ENCODE results near the gene NTHL1. TPM values are rescaled to one million over a fixed set of nuclear protein-coding genes. Genes with fewer than 3 reads are reported as not detected.

NTHL1 gene
- total RNA-seq, 1 donor from 2014 or later = 12.6 TPM

DNA sequence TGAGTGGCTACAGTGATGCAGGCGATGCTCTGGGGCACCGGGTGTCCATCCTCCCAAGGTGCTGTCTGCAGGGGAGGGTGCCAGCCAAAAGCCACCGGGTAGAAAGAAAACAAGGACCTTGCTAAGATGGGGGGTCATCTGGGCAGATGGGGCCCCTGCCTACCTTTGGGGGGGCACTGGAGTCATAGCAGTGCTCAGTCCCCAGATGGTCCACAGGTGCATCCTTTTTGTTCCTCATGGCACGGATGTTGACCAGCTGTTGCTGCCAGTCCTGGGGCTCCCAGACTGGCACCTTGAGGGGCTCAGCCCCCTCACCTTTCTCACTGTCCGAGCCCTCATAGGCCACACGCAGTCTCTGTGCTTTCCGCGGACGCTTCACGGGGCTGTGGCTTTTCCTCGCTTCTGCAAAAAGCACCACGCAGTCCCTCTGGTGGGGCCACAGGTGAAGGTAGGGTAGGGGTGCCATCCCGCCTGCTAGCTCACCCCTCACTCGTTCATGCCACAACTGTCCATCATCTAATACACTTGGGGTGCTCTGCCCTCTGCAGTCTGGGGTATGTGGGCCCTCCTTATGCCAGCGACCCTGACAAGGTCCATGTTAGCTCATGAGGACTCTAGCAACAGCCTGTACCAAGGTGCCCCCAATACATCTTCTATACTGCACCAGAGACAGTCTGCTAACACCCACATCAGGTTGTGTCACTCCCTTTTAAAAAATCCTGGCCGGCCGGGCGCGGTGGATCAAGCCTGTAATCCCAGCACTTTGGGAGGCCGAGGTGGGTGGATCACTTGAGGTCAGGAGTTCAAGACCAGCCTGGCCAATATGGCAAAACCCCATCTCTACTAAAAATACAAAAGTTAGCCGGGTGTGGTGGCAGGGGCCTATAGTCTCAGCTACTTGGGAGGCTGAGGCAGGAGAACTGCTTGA, 1.4 kb downstream of the NTHL1 start:
- DNase-seq (ENCODE audit: low spot score) = no peak
- Mint-ChIP-seq H3K36me3 (ENCODE audit: low read depth) (peaks cover 4% of the 10 kb centered on the region), H3K27ac (ENCODE audit: unreplicated experiment) (peak overlapping the region; percentile 86), H3K9me3 (ENCODE audit: low read depth) (no peaks in the 10 kb centered on the region), H3K4me3 (ENCODE audit: unreplicated experiment) (peak overlapping the region; percentile 87), H3K4me1 (ENCODE audit: low read depth) (peaks cover 35% of the 10 kb centered on the region), H3K27me3 (ENCODE audit: low read depth) (no peaks in the 10 kb centered on the region)
- TF ChIP-seq, protein P1, sequence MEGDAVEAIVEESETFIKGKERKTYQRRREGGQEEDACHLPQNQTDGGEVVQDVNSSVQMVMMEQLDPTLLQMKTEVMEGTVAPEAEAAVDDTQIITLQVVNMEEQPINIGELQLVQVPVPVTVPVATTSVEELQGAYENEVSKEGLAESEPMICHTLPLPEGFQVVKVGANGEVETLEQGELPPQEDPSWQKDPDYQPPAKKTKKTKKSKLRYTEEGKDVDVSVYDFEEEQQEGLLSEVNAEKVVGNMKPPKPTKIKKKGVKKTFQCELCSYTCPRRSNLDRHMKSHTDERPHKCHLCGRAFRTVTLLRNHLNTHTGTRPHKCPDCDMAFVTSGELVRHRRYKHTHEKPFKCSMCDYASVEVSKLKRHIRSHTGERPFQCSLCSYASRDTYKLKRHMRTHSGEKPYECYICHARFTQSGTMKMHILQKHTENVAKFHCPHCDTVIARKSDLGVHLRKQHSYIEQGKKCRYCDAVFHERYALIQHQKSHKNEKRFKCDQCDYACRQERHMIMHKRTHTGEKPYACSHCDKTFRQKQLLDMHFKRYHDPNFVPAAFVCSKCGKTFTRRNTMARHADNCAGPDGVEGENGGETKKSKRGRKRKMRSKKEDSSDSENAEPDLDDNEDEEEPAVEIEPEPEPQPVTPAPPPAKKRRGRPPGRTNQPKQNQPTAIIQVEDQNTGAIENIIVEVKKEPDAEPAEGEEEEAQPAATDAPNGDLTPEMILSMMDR (IDR thresholded peaks at IDR 0.05) = no peak

DNA sequence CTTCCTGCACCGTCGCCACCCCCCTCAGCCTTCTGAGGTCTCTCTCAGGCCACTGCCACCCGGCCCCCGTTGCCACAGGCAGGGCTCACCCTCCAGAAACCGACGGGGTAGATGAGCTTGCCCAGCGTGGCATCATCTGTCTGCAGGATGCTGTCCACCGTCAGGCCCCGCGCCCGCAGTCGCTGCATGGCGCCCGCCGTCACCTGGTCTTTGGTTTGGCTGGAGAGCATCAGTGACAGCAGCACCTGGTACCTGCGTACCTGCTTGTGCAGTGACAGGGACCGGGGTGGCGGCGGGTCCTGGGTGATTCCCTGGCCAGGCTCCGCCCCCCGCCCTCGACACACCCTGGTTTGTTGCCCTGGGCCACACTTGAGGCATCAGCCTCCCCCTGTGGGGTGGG, 3.1 kb downstream of the NTHL1 start:
- no peak for DNase-seq (ENCODE audit: low spot score)
- Mint-ChIP-seq H3K4me1 (ENCODE audit: low read depth) (peaks cover 52% of the 10 kb centered on the region), H3K27me3 (ENCODE audit: low read depth) (no peaks in the 10 kb centered on the region), H3K4me3 (ENCODE audit: unreplicated experiment) (no peak overlapping the region), H3K9me3 (ENCODE audit: low read depth) (no peaks in the 10 kb centered on the region), H3K27ac (ENCODE audit: unreplicated experiment) (no peak overlapping the region), H3K36me3 (ENCODE audit: low read depth) (no peaks in the 10 kb centered on the region)
- TF ChIP-seq, protein P1 (IDR thresholded peaks at IDR 0.05) = no peak

DNA sequence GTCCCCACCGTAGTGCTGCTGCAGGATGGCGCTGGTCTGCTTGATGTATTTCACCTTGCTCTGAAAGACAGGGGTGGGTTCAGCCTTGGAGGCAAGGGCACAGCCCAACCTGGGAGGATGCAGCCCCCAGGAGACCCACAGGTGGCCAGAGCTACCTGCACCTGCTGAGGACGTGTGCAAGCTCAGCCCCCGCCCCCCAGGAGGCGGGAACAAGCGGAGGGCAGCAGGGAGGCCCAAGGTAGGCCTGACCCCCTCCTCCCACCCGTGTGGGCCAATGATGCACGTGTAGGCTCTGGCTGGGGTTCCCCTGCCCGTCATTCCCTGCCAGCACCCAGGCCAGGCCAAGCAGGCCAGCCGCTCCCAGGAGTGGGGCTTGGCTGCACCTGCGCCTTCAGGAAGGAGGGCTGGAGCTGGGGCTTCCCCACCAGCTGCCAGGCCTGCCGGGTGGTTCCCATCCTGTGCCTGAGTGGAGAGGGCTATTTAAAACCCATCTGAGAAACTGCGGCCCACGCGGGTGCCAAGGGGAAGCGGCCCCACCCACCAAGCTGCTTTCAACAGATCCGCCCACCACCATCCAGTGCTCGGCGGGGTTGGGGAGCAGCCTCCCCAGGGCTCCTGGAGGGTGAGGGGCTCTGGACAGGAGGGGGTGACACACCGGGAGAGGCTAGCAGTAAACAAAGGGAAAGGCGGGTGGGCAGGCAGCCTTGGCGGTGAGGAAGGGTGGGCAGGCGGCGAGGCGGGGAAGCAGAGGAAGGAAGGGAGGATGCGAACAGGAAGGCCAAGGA, 3.8 kb downstream of the NTHL1 start:
- TF ChIP-seq, protein P1 (IDR thresholded peaks at IDR 0.05) = no peak
- H3K9me3 Mint-ChIP-seq (ENCODE audit: low read depth) = no peaks in the 10 kb centered on the region
- H3K4me1 Mint-ChIP-seq (ENCODE audit: low read depth) = peaks cover 54% of the 10 kb centered on the region
- no peaks in the 10 kb centered on the region for H3K27me3 Mint-ChIP-seq (ENCODE audit: low read depth)
- no peak overlapping the region for H3K27ac Mint-ChIP-seq (ENCODE audit: unreplicated experiment)
- H3K4me3 Mint-ChIP-seq (ENCODE audit: unreplicated experiment) = no peak overlapping the region
- H3K36me3 Mint-ChIP-seq (ENCODE audit: low read depth) = peaks cover 1% of the 10 kb centered on the region
- DNase-seq (ENCODE audit: low spot score) = no peak

DNA sequence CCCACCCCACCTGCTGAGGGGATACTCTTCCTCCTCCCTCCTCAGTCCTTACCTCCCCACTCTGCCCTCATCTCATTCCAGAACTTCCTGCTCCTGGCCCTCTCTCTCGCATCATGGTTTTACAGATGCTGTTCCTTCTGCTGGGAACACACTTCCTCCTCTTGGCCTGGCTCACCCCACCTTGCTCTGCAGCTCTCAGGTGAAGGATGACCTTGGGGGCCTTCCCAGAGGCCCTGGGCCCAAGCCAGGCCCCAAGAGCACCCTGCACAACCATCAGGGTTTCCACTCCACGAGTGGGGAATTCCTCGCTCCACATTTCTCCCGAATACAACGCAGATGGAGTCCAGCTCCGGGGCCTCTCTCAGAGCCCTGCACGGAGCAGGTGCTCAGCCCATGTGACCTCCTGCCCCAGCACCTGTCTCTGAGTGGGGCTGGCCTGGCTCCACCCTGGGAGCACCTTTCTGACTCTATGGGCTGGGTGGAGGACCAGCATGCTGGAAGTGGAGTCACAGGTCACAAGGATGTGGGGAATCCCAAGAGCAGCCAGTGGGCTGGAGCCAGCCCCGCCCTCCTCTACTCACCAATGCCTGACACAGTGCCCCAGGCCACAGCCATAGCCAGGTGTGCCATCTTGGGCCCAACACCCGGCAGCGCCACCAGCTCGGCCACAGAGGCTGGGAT, 4.5 kb downstream of the NTHL1 start:
- TF ChIP-seq, protein P1 (IDR thresholded peaks at IDR 0.05) = no peak
- H3K4me3 Mint-ChIP-seq (ENCODE audit: unreplicated experiment) = no peak overlapping the region
- H3K9me3 Mint-ChIP-seq (ENCODE audit: low read depth) = no peaks in the 10 kb centered on the region
- H3K4me1 Mint-ChIP-seq (ENCODE audit: low read depth) = peaks cover 51% of the 10 kb centered on the region
- H3K36me3 Mint-ChIP-seq (ENCODE audit: low read depth) = peaks cover 1% of the 10 kb centered on the region
- no peak for DNase-seq (ENCODE audit: low spot score)
- no peaks in the 10 kb centered on the region for H3K27me3 Mint-ChIP-seq (ENCODE audit: low read depth)
- no peak overlapping the region for H3K27ac Mint-ChIP-seq (ENCODE audit: unreplicated experiment)

Measured in chondrocyte (in vitro differentiated cells).